Liver (tissue), 9 donors: Measurements from ENCODE around the gene TSPAN18. TPM values are rescaled to one million over a fixed set of nuclear protein-coding genes. Genes with fewer than 3 reads are reported as not detected.

ENCODE experiments used
- DNase-seq: peaks from one replicate; pipeline ENCODE4 v3.0.0-alpha.2; 2017; ENCODE audit warnings: low spot score
- H3K27ac ChIP-seq, 2 donors: one replicate each; pipeline ENCODE4 v1.7.0; 2013; ENCODE audit warnings: inconsistent platforms in 2 of 2, low read length in 2 of 2, control low read depth in 1 of 2, low read depth in 1 of 2, mild to moderate bottlenecking in 1 of 2
- H3K27me3 ChIP-seq, 4 donors: one replicate each; pipeline versions ENCODE4 v1.6.1 to v1.7.0; 2013; ENCODE audit warnings: low read length in 3 of 4, inconsistent platforms in 1 of 4, mild to moderate bottlenecking in 1 of 4, moderate library complexity in 1 of 4; ENCODE audit not compliant: control insufficient read depth in 4 of 4, insufficient read depth in 4 of 4
- H3K36me3 ChIP-seq, 4 donors: one replicate each; pipeline versions ENCODE4 v1.6.1 to v1.7.0; 2013; ENCODE audit warnings: low read length in 3 of 4, mild to moderate bottlenecking in 3 of 4, low read depth in 1 of 4, moderate library complexity in 1 of 4; ENCODE audit not compliant: control insufficient read depth in 4 of 4, insufficient read depth in 3 of 4
- H3K4me1 ChIP-seq, 4 donors: one replicate each; pipeline versions ENCODE4 v1.6.1 to v1.7.0; 2013; ENCODE audit warnings: low read length in 3 of 4, mild to moderate bottlenecking in 3 of 4, moderate library complexity in 1 of 4; ENCODE audit not compliant: control insufficient read depth in 4 of 4, insufficient read depth in 4 of 4
- H3K4me3 ChIP-seq, 3 donors: one replicate each; pipeline versions ENCODE4 v1.6.1 to v1.7.0; 2013; ENCODE audit warnings: low read length in 3 of 3, control low read depth in 1 of 3, low read depth in 1 of 3, mild to moderate bottlenecking in 1 of 3
- H3K9ac ChIP-seq, 2 donors: one replicate each; pipeline ENCODE4 v1.7.0; 2013; ENCODE audit warnings: low read length in 2 of 2, mild to moderate bottlenecking in 2 of 2, moderate library complexity in 2 of 2, control low read depth in 1 of 2, low read depth in 1 of 2
- H3K9me3 ChIP-seq, 4 donors: one replicate each; pipeline versions ENCODE4 v1.6.1 to v1.7.0; 2013; ENCODE audit warnings: low read length in 3 of 4; ENCODE audit not compliant: control insufficient read depth in 4 of 4
- EGR1 ChIP-seq, 2 donors: IDR thresholded peaks; 2 replicates each; pipeline ENCODE4 v1.6.1; 2016 to 2018; ENCODE audit warnings: antibody characterized with exemption in 2 of 2, low read depth in 2 of 2
- FOXA1 ChIP-seq: IDR thresholded peaks from 2 replicates; pipeline ENCODE4 v1.6.1; 2016; ENCODE audit warnings: antibody characterized with exemption
- FOXA2 ChIP-seq: IDR thresholded peaks from 2 replicates; pipeline ENCODE4 v1.6.1; 2016; ENCODE audit warnings: antibody characterized with exemption
- HNF4G ChIP-seq: IDR thresholded peaks from 2 replicates; pipeline ENCODE4 v1.6.1; 2016; ENCODE audit warnings: antibody characterized with exemption
- NR2F2 ChIP-seq: IDR thresholded peaks from 2 replicates; pipeline ENCODE4 v1.6.1; 2016; ENCODE audit warnings: antibody characterized with exemption
- RAD21 ChIP-seq, 2 donors: IDR thresholded peaks; 2 replicates each; pipeline ENCODE4 v1.6.1; 2016; ENCODE audit warnings: antibody characterized with exemption in 2 of 2, mild to moderate bottlenecking in 2 of 2
- REST ChIP-seq: IDR thresholded peaks from 2 replicates; pipeline ENCODE4 v1.6.1; 2016; ENCODE audit warnings: antibody characterized with exemption, mild to moderate bottlenecking
- RXRA ChIP-seq, 2 donors: IDR thresholded peaks; 2 replicates each; pipeline ENCODE4 v1.6.1; 2017 to 2018; ENCODE audit warnings: antibody characterized with exemption in 2 of 2, mild to moderate bottlenecking in 1 of 2
- YY1 ChIP-seq: IDR thresholded peaks from 2 replicates; pipeline ENCODE4 v1.6.1; 2016; ENCODE audit warnings: antibody characterized with exemption, mild to moderate bottlenecking
- WGBS: extraction: QIAGEN DNeasy Blood & Tissue Kit; methylation state at CpG from one replicate; pipeline ENCODE4 v1.1.7; 2013; 5-methylcytosine and 5-hydroxymethylcytosine counted together
- polyA plus RNA-seq, 2 donors: library from polyadenylated mRNA; stranded (reverse) in 1 of 2; unstranded in 1 of 2; fragments of 200-250 nt in 1 of 2; fragments of >200 nt in 1 of 2; fragmentation: Nextera tagmentation in 1 of 2; extraction: Ambion mirVana in 1 of 2; gene quantifications; one replicate each; pipeline versions ENCODE4 v1.2.1 to v1.2.3, GENCODE V29; 2013 to 2015
- total RNA-seq, 2 donors: library from RNA; depleted of rRNA; stranded (reverse); fragments of >200 nt; gene quantifications; one replicate each; pipeline ENCODE4 v1.2.3, GENCODE V29; 2014
- TF ChIP-seq, protein P1 (sequence below): IDR thresholded peaks from 2 replicates; pipeline ENCODE4 v1.6.1; 2016; ENCODE audit warnings: antibody characterized with exemption
- donor health status: healthy.
- donor health status: healthy.
- donor health status: healthy.
- donor health status: healthy.
- donor health status: healthy.

TSPAN18 gene
- total and polyA plus RNA-seq, 4 donors, result 1.2 to 5.0 (median 2.8) TPM

- DNase-seq, result no peak
- no peaks in the 10 kb centered on the region for H3K9me3 ChIP-seq
- no peaks in the 10 kb centered on the region for H3K36me3 ChIP-seq
- no peaks in the 10 kb centered on the region for H3K4me1 ChIP-seq
- no peak overlapping the region for H3K27ac ChIP-seq
- WGBS, result 78% methylated on average over 6 of the region's 6 CpGs
- no peak overlapping the region for H3K9ac ChIP-seq
- peaks cover 0 to 4% (median 0%) of the 10 kb centered on the region in 4 donors for H3K27me3 ChIP-seq
- TF ChIP-seq RXRA (IDR thresholded peaks at IDR 0.05), result no peak
- TF ChIP-seq, protein P1, sequence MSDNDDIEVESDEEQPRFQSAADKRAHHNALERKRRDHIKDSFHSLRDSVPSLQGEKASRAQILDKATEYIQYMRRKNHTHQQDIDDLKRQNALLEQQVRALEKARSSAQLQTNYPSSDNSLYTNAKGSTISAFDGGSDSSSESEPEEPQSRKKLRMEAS, result no peak
- no peak for TF ChIP-seq FOXA1
- TF ChIP-seq EGR1 (IDR thresholded peaks at IDR 0.05; ENCODE audit: low read depth in 2 of 2), result no peak
- H3K4me3 ChIP-seq, result no peak overlapping the region
Measured at GRCh38 chr11:44809283-44809682, 82.5 kb downstream of the TSPAN18 start.

DNA sequence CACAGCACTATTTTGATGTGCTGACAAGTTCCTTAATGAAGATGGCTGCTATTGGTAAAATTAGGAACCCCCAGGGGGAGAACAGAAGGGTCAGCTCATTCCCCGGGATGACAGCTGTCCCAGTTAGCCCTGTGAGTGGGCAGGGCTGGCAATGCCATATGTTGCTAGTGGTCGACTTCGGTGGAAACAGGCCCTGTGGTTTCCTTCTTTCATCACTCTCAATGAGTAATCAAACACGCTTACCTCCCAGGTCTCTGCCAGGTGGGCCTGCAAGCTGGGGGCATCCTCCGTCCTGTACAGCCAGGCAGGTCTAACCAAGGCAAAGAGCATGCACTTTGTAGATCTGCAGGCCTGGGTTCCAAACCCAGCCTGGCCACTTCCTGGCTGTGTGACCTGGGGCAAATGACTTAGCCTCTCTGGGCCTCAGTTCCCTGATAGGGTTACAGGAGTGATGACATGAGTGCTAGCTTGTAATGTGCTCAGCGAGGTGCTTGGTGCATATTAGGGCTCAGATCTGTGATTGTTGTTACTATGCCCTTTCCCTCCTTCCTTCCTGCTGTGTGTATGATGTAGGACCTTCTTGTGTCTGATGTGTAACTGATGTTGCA lies 85.2 kb downstream of the TSPAN18 start:
- TF ChIP-seq REST (no peak), YY1 (no peak), FOXA2 (no peak), RAD21 (IDR thresholded peaks at IDR 0.05) (no peak), HNF4G (no peak)
- TF ChIP-seq, protein P1, result no peak
- Histone ChIP-seq H3K9me3 (no peaks in the 10 kb centered on the region), H3K27ac (no peak overlapping the region), H3K36me3 (no peaks in the 10 kb centered on the region), H3K4me1 (no peaks in the 10 kb centered on the region), H3K9ac (no peak overlapping the region), H3K4me3 (no peak overlapping the region), H3K27me3 (peaks cover 0 to 4% (median 0%) of the 10 kb centered on the region in 4 donors)
- WGBS, result 74% methylated on average over 6 of the region's 6 CpGs
- no peak for DNase-seq

DNA sequence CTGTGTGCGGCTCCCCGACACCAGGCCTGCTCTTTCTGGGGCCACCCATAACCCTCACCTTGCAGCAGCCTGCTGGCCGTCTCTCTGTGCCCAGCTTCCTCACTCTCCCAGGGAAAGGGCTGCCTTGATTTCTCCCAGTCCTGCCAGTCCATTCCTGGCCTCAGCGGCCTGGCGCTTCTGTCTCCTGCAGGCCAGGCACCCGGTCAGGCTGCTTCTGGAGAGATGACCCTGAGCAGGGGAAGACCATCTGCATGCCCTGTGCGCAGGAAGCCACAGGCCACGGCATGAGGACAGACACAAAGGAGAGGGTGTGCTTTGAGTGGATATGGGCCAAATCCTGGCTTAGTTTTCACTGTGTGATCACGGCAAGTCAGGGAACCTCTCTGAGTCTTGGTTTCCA lies 86.2 kb downstream of the TSPAN18 start:
- Histone ChIP-seq H3K36me3 (no peaks in the 10 kb centered on the region), H3K27ac (no peak overlapping the region), H3K27me3 (peaks cover 0 to 4% (median 0%) of the 10 kb centered on the region in 4 donors), H3K9ac (no peak overlapping the region), H3K4me1 (no peaks in the 10 kb centered on the region), H3K9me3 (peaks cover 0 to 5% (median 3%) of the 10 kb centered on the region in 4 donors), H3K4me3 (no peak overlapping the region)
- 80% methylated on average over 9 of the region's 9 CpGs for WGBS
- DNase-seq, result no peak
- TF ChIP-seq NR2F2, result peak; percentile 69
- TF ChIP-seq FOXA2, result no peak
